ENCODE measurements around the gene BICD1.

DNA sequence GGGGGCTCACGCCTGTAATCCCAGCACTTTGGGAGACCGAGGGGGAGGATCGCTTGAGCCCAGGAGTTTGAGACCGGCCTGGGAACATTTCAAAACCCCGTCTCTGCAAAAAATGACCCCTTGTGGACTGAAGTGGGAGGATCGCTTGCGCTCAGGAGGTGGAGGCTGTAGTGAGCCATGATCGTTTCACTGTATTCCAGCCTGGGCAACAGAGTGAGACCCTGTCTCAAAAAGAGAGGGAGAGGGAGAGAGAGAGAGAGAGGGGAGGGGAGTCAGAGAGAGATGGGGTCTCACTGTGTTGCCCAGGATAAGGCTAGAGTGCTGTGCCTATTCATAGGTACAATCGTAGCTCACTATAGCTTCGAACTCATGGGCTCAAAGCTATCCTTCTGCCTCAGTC lies 295.5 kb downstream of the BICD1 start:
- TF ChIP-seq, protein P1, sequence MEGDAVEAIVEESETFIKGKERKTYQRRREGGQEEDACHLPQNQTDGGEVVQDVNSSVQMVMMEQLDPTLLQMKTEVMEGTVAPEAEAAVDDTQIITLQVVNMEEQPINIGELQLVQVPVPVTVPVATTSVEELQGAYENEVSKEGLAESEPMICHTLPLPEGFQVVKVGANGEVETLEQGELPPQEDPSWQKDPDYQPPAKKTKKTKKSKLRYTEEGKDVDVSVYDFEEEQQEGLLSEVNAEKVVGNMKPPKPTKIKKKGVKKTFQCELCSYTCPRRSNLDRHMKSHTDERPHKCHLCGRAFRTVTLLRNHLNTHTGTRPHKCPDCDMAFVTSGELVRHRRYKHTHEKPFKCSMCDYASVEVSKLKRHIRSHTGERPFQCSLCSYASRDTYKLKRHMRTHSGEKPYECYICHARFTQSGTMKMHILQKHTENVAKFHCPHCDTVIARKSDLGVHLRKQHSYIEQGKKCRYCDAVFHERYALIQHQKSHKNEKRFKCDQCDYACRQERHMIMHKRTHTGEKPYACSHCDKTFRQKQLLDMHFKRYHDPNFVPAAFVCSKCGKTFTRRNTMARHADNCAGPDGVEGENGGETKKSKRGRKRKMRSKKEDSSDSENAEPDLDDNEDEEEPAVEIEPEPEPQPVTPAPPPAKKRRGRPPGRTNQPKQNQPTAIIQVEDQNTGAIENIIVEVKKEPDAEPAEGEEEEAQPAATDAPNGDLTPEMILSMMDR (IDR thresholded peaks at IDR 0.05) = no peak
- TF ChIP-seq EZH2 (IDR thresholded peaks at IDR 0.05; ENCODE audit: borderline replicate concordance, insufficient read depth, low read depth, low read length, poor library complexity, severe bottlenecking) = no peak
